Raji (cell line): ENCODE data around the gene GPHN.

Experiments used
- POLR2A ChIP-seq: IDR thresholded peaks from 2 replicates; pipeline ENCODE4 v1.6.1; 2011; ENCODE audit warnings: low read depth, low read length, control low read depth; ENCODE audit not compliant: insufficient read depth

Gene GPHN

DNA sequence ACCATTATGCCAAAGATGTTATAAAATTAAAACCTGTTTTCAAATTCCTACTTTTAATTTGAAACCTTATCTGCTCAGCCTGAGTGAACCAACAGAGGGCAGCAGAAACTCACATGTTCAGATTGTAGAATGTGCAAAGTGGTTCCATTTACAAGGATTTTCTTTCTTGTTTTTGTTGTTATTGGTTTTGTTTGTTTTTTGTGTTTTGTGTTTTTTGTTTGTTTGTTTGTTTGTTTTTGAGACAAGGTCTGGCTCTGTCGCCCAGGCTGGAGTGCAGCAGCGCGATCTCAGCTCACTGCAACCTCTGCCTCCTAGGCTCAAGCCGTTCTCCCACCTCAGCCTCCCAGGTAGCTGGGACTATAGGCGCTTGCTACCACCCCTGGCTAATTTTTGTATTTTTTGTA is 658.5 kb downstream of the GPHN start:
- TF ChIP-seq POLR2A, result no peak

DNA sequence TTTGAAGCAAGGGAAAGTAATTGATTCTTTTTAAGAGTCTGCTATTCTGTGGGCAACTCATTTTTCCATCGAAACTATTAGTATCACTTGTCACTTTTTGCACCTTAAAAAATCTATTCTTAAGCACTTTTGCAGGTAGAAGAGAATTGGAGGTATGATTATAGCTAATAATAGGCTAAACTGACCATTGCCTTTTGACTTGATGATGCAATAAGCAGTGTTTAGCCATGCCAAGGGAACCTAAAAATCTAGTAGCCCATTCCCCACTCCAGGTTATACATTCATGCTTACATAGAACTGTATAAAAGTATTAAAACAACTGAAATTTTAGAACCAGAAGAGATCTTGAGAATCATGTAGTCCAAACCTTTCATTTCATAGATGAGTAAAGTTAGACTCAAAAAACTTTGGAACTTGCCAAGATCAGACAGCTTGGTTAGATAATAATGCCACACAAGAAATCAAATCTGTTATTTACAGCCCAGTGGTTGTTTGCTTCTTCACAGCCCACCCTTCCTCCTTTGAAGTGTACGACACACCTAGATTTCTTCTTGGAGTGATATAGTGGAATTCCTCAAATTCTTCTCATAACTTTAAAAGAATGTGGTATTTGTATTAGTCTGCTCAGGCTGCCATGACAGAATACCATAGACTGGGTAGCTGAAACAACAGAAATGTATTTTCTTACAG is 659.6 kb downstream of the GPHN start:
- TF ChIP-seq POLR2A, result no peak

GRCh38 chr14:67168110-67168441 is 660.1 kb downstream of the GPHN start:
- no peak for TF ChIP-seq POLR2A

- TF ChIP-seq POLR2A, result no peak
Measured at GRCh38 chr14:67170660-67171059, 662.7 kb downstream of the GPHN start.

DNA sequence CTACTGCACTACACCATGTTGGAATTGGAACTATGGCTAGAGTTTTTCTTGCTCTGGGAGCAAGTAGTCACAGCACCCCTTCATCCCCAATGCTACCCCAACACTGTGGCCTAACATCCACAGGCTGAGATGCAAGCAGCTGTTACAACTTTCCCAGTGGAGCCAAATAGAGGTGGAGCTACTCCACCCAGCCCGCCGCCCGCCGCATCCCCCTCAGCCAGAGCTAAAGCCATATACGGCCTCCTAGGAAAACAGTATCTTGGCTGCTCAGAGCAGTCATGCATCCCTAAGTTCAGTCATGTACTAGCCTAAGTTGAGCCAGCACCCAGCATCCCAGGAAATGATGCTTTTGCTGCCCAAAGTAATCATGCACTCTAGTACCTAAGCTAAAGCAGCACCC is 664.1 kb downstream of the GPHN start:
- no peak for TF ChIP-seq POLR2A

DNA sequence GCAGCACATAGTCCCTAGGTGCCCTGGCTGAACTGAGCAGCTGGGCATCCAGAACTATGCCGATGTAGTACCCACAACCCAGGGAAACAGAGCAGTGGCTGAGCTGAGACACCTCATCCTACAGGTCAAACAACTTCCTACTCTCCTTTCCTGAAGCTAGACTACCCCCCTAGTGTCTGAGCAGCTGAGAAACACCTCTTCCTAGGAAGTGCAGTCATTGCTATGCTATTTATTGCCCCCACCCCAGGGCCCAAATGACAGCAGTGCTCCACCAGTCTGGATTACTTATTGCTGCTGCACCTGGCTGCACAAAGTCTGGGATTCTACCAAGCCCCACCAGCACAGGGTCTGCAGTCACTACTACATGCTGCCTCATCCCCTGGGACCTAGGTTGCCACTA is 664.6 kb downstream of the GPHN start:
- no peak for TF ChIP-seq POLR2A

- no peak for TF ChIP-seq POLR2A
Measured at GRCh38 chr14:67173719-67174118, 665.8 kb downstream of the GPHN start.

GRCh38 chr14:67186172-67186768 is 678.3 kb downstream of the GPHN start:
- TF ChIP-seq POLR2A, result no peak

DNA sequence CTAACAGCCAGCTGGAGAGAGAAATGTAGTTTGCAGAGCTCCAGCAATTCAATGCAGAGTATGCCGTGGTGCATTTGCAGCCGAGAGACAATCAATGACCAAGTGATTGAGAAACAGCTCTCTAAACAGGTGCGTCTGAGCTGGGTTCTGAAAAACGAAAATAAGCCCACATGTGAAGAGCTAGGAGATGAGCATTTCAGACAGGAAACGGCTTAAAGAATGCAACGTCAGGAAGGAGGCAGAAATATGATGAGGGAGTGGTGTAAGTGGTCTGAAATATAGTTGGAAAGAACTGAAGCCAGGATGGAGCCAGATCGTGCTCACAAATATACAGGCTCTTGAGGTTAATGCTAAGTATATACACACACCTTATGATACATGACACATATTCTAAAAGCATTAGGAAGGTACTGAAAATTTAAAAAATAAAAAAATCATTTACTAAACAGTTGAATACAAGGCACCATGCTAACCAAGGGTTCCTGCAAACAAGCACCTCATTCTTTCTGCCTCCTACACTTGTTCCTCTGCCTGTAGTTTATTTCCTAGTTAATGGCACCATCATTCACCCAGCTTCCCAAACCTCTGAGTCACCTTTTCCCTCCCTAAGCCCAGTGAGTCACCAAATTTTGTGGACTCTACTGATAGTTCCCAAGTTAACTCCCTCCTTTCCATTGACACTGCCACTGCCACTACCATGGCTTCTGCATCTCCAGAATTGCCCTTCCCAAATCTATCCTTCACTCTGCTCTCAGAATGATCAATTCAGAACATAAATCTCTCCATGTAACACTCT is 679.0 kb downstream of the GPHN start:
- TF ChIP-seq POLR2A, result no peak

DNA sequence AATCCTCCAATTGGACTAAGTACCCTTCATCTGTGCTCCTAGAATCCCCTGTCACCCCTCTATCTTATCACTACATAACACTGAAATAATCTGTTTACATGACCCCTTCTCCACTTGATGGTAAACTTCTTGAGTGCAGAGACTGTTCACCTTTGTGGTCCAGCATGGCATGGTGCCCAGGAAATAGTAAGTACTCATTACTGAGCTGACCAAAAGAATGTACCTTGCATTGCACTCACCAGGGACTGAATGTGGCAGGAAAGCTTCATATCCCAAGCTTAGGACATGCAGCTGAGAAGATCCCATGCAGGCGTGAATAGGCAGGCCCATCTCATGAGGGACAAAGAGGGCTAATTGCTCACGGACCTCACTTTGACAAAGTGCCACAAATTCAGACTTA is 679.9 kb downstream of the GPHN start:
- no peak for TF ChIP-seq POLR2A

- TF ChIP-seq POLR2A, result no peak
Measured at GRCh38 chr14:67188326-67188725, 680.4 kb downstream of the GPHN start.

DNA sequence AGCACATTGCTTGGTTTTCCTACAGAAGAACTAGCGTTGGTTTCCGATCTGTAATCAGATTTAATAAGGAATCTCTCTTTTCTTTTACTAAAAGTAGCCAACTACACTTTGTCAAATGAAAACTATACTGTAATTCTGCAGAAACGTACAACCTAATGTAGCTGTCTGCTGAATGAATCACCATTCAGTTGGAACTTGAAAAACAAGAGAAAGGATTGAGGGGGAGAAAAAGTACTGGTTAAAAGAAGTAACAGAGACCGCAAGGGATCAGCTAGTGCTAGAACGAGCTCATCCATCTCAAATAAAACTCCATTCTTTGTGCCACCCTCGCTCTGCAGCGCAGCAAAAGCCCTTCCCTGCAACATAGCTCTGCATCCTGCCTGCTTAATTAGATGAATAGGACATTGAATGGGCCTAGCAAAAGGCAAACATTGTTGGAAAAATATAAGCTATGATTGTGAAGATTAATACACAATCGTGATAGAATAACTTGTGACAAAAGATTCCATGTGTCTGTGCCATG is 683.9 kb downstream of the GPHN start:
- TF ChIP-seq POLR2A, result no peak

- no peak for TF ChIP-seq POLR2A
Measured at GRCh38 chr14:67192366-67192765, 684.4 kb downstream of the GPHN start.

DNA sequence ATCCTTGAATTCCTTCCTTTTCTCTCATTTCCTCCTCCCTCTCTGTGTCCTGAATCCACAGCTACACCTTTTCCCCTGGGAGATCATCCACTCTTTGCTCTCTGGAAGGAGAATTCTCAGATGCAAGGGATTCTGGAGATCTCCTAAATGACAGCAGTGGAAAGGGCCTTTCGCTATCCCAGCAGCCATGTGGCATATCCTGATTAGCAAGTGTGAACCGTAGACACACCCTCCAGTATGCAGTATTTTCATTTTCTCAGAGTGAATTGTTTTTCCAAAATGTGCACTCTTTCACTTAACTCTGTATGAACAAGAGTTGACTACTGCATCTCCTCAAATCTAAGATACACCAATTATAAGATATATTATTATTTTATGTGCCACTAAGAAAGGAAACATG is 687.3 kb downstream of the GPHN start:
- TF ChIP-seq POLR2A, result no peak

DNA sequence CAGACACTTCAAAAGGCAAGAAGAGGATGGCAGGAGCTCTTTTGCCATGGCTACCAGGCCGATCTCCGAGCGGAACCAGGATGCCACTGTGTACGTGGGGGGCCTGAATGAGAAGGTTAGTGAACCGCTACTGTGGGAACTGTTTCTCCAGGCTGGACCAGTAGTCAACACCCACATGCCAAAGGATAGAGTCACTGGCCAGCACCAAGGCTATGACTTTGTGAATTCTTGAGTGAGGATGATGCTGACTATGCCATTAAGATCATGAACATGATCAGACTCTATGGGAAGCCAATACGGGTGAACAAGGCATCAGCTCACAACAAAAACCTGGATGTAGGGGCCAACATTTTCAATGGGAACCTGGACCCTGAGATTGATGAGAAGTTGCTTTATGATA is 691.1 kb downstream of the GPHN start:
- TF ChIP-seq POLR2A, result no peak

- TF ChIP-seq POLR2A, result no peak
Measured at GRCh38 chr14:67207810-67208209, 699.9 kb downstream of the GPHN start.
